ENCODE results near the gene PIGR. TPM values are rescaled to one million over a fixed set of nuclear protein-coding genes. Genes with fewer than 3 reads are reported as not detected.

PIGR gene
- total RNA-seq, 1 experiment from 2014 or later, result not detected

DNA sequence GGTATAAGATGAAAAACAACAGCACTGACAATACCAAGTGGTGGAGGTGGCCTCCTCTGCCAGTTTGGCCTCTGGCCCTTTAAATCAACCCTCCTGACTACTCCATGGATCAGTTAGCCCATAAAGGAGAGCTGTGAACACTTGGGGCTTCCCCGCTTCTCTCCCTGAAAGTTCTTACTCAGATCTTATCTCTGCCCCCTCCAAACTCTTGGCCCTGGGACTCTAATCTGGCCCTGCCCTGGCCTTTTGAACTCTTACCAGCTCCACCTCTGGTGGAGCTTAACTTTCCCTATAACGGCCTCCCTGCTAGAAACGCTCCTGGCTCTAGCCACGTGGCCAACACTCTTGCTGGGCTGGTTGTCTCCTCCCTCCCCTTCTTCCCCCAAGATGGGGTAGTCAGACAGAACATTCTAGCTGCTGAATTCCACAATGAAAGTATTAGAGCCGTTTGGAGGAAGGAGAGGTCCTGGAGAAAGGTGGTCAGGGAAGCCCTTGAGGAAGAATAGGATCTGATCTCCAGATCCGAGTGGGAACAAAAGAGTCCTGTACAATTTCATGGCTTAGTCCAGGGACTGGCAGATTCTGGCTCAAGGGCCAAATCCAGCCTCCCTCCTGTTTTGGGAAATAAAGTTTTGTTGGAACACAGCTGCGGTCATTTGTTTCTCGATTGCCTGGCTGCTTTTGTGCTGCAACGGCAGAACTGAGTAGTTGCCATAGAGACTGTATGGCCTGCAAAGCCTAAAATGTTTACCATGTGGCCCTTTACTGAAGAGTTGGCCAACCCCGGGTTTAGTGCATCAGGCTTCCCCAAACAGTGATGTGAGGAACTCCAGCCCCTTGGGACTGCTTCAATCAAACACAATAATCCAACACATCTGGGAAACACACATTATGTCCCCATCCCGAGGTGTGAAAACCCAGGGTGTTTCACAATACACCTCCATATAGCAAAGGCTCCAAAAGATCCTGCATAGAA is 9.5 kb upstream of the PIGR start:
- Histone ChIP-seq H2BK120ac (ENCODE audit: low read depth, low read length, poor library complexity, severe bottlenecking) (no peak overlapping the region), H2BK20ac (ENCODE audit: low read depth, low read length, poor library complexity, severe bottlenecking) (no peak overlapping the region), H3K56ac (ENCODE audit: insufficient read length, low read depth, low read length) (no peak overlapping the region), H4K8ac (replicated peaks; ENCODE audit: insufficient read length, low read depth, low read length) (no peak overlapping the region), H4K5ac (ENCODE audit: insufficient read length, low read depth, low read length) (no peak overlapping the region), H3K27me3 (ENCODE audit: insufficient read depth, low read length) (no peaks in the 10 kb centered on the region), H3K23ac (ENCODE audit: insufficient read length, low read depth, low read length) (no peak overlapping the region), H3K4ac (ENCODE audit: low read depth, low read length) (no peak overlapping the region), H2AFZ (ENCODE audit: low read length) (no peak overlapping the region), H3K4me2 (ENCODE audit: insufficient read depth, insufficient read length, low read length) (no peak overlapping the region), H3K9me3 (ENCODE audit: control insufficient read depth, low read depth, low read length) (no peaks in the 10 kb centered on the region), H2BK15ac (ENCODE audit: low read depth, low read length) (no peak overlapping the region), H3K79me1 (ENCODE audit: insufficient read depth, low read depth, low read length, poor library complexity, severe bottlenecking) (no peaks in the 10 kb centered on the region), H3K14ac (ENCODE audit: insufficient read depth, low read length) (0 out of 2 replicates have a peak overlapping the region, but pooled peaks have one; percentile 47), H4K20me1 (ENCODE audit: control insufficient read depth, insufficient read depth, insufficient read length) (no peaks in the 10 kb centered on the region), H3K9ac (ENCODE audit: extremely low read depth, insufficient read length, low read length) (no peak overlapping the region), H3K23me2 (ENCODE audit: insufficient read length, low read depth, low read length, poor library complexity, severe bottlenecking) (no peaks in the 10 kb centered on the region), H3K79me2 (ENCODE audit: insufficient read depth, low read length) (no peaks in the 10 kb centered on the region), H3K27ac (ENCODE audit: insufficient read length, low read depth, low read length) (no peak overlapping the region), H3T11ph (ENCODE audit: low read length) (no peak overlapping the region), H3K18ac (ENCODE audit: insufficient read length, low read depth, low read length) (no peak overlapping the region), H4K91ac (ENCODE audit: insufficient read length, low read depth, low read length) (no peak overlapping the region), H2AK5ac (ENCODE audit: insufficient read length, low read length) (no peak overlapping the region), H2BK12ac (ENCODE audit: insufficient read length, low read depth, low read length) (no peak overlapping the region), H3K4me1 (ENCODE audit: insufficient read depth, low read length) (no peaks in the 10 kb centered on the region), H2BK5ac (ENCODE audit: insufficient read length, low read length) (no peak overlapping the region)
- Mint-ChIP-seq H3K27me3 (ENCODE audit: low read depth) (peaks cover 11% of the 10 kb centered on the region), H3K4me1 (peaks cover 0 to 6% of the 10 kb centered on the region in 2 experiments; a peak in 2 of 4 replicates), H3K4me3 (no peak overlapping the region), H3K27ac (no peak overlapping the region; a peak in 1 of 7 replicates), H3K9me3 (no peaks in the 10 kb centered on the region), H3K36me3 (ENCODE audit: insufficient read depth in 1 of 3, low read depth in 3 of 3) (no peaks in the 10 kb centered on the region)
- no peak for DNase-seq
- no peak for TF ChIP-seq CTCF (conservative IDR thresholded peaks at IDR 0.05)
- no CpG with 5 or more reads among the region's 11 CpGs for WGBS (ENCODE audit: extremely low coverage, insufficient read length, low lambda C conversion rate)

Data from H9 (cell line).